Kidney (tissue), 14 donors: Measurements from ENCODE around the gene ADARB2. TPM values are rescaled to one million over a fixed set of nuclear protein-coding genes. Genes with fewer than 3 reads are reported as not detected.
"Not testable (repeated sequence)": the region's sequence is repeated elsewhere in the genome, so short reads cannot be mapped to it uniquely, and the experiment has no call there.

ENCODE experiments used
- DNase-seq, 5 donors: peaks; one replicate each; pipeline ENCODE4 v3.0.0-alpha.2; 2013 to 2020
- FAIRE-seq: peaks from 2 replicates; lab custom pipeline; 2012; peaks lifted over from hg19 to GRCh38; lab: Jason Lieb, UNC
- H3K27ac ChIP-seq, 2 donors: one replicate each; pipeline ENCODE4 v1.7.0; 2013; ENCODE audit warnings: low read depth in 2 of 2, low read length in 2 of 2, inconsistent platforms in 1 of 2
- H3K27me3 ChIP-seq: one replicate; pipeline ENCODE4 v1.7.1; 2013; ENCODE audit warnings: low read length, inconsistent platforms; ENCODE audit not compliant: control insufficient read depth, insufficient read depth
- H3K36me3 ChIP-seq, 3 donors: one replicate each; pipeline versions ENCODE4 v1.7.0 to v1.7.1; 2013; ENCODE audit warnings: low read length in 3 of 3, control low read depth in 1 of 3, inconsistent platforms in 1 of 3; ENCODE audit not compliant: insufficient read depth in 3 of 3, control insufficient read depth in 2 of 3
- H3K4me1 ChIP-seq, 3 donors: one replicate each; pipeline versions ENCODE4 v1.7.0 to v1.7.1; 2013; ENCODE audit warnings: low read length in 3 of 3, inconsistent platforms in 1 of 3, low read depth in 1 of 3; ENCODE audit not compliant: control insufficient read depth in 2 of 3, insufficient read depth in 2 of 3
- H3K4me3 ChIP-seq, 3 donors: one replicate each; pipeline versions ENCODE4 v1.7.0 to v1.8.1; 2013; ENCODE audit warnings: low read length in 3 of 3, control low read depth in 1 of 3, inconsistent platforms in 1 of 3
- H3K9ac ChIP-seq, 3 donors: one replicate each; pipeline versions ENCODE4 v1.7.0 to v1.7.1; 2013; ENCODE audit warnings: low read length in 3 of 3, control low read depth in 1 of 3, inconsistent platforms in 1 of 3
- H3K9me3 ChIP-seq, 3 donors: one replicate each; pipeline versions ENCODE4 v1.7.0 to v1.7.1; 2013; ENCODE audit warnings: low read length in 3 of 3, control low read depth in 1 of 3, inconsistent platforms in 1 of 3; ENCODE audit not compliant: control insufficient read depth in 2 of 3, insufficient read depth in 1 of 3
- intact Hi-C: fragments of 100-400 bp; cut with DNase I; formaldehyde crosslinking; loops from one replicate; pipeline ENCODE4 v1.11.1; 2022
- polyA plus RNA-seq: library from polyadenylated mRNA; stranded (reverse); fragments of 350-450 nt; fragmentation: Illumina TruSeq; extraction: RNeasy Lipid Tissue Mini Kit (QIAGEN cat#74804); gene quantifications from one replicate; pipeline ENCODE4 v1.2.3, GENCODE V29; 2014; ENCODE audit warnings: low read depth, low replicate concordance; ENCODE audit not compliant: insufficient read depth
- total RNA-seq: library from RNA; stranded (reverse); fragmentation: NEBNext Ultra II Directional; extraction: Animal tissue kit (Norgen Biotek cat#: 25700); gene quantifications from one replicate; pipeline ENCODE4 v1.2.1, GENCODE V29; 2021
- TF ChIP-seq, protein P1 (sequence below): IDR thresholded peaks from 3 replicates; pipeline ENCODE4 v1.5.1; 2012; ENCODE audit warnings: mild to moderate bottlenecking, moderate library complexity, borderline replicate concordance; ENCODE audit not compliant: insufficient read depth; ENCODE audit errors: extremely low read depth
- donor health status: control.
- donor health status: control.
- donor health status: control.
- donor health status: control.
- donor health status: control.
- donor health status: DM: yes; HTN: yes; CAD: no.
- donor health status: Normal renal cell carcinoma (clear cell type).

ADARB2 gene
- total and polyA plus RNA-seq, 2 donors from 2014 or later: 1.0 to 1.3 TPM

GRCh38 chr10:1354809-1355710 is 382.3 kb downstream of the ADARB2 start:
- H3K36me3 ChIP-seq: no peaks in the 10 kb centered on the region
- H3K27me3 ChIP-seq: no peaks in the 10 kb centered on the region
- intact Hi-C loops: no loop called here
- H3K4me1 ChIP-seq: no peaks in the 10 kb centered on the region
- TF ChIP-seq, protein P1, sequence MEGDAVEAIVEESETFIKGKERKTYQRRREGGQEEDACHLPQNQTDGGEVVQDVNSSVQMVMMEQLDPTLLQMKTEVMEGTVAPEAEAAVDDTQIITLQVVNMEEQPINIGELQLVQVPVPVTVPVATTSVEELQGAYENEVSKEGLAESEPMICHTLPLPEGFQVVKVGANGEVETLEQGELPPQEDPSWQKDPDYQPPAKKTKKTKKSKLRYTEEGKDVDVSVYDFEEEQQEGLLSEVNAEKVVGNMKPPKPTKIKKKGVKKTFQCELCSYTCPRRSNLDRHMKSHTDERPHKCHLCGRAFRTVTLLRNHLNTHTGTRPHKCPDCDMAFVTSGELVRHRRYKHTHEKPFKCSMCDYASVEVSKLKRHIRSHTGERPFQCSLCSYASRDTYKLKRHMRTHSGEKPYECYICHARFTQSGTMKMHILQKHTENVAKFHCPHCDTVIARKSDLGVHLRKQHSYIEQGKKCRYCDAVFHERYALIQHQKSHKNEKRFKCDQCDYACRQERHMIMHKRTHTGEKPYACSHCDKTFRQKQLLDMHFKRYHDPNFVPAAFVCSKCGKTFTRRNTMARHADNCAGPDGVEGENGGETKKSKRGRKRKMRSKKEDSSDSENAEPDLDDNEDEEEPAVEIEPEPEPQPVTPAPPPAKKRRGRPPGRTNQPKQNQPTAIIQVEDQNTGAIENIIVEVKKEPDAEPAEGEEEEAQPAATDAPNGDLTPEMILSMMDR: no peak
- peak in 1 of 5 donors; percentile 42 for DNase-seq
- H3K9ac ChIP-seq: no peak overlapping the region
- FAIRE-seq: no peak
- no peak overlapping the region for H3K4me3 ChIP-seq
- H3K9me3 ChIP-seq: no peaks in the 10 kb centered on the region
- H3K27ac ChIP-seq: no peak overlapping the region

- FAIRE-seq, DNase-seq, H3K27ac ChIP-seq, H3K4me1 ChIP-seq, H3K27me3 ChIP-seq, H3K9me3 ChIP-seq, H3K9ac ChIP-seq, H3K36me3 ChIP-seq, intact Hi-C loops, H3K4me3 ChIP-seq: not testable (repeated sequence)
Observed at GRCh38 chr10:1352296-1352695, 385.0 kb downstream of the ADARB2 start.

DNA sequence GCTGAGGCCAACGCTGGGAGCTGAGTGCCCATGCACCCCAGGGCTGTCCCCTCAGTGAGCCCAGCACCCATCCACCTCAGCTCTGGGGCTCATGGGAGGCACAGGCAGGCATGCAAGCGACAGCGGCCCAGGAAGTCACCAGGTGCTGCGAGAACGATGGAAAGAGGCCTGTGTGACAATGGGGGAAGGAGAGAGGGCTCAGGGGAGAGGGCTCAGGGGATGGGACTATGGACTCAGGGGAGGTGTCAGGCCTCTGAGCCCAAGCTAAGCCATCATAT is 388.6 kb downstream of the ADARB2 start:
- Histone ChIP-seq H3K9me3 (no peaks in the 10 kb centered on the region), H3K27me3 (no peaks in the 10 kb centered on the region), H3K36me3 (no peaks in the 10 kb centered on the region), H3K9ac (no peak overlapping the region), H3K4me1 (no peaks in the 10 kb centered on the region), H3K4me3 (no peak overlapping the region), H3K27ac (no peak overlapping the region)
- FAIRE-seq (no peak), DNase-seq (no peak)
- intact Hi-C loops: no loop called here
- TF ChIP-seq, protein P1: no peak

GRCh38 chr10:1347962-1348772 is 389.2 kb downstream of the ADARB2 start:
- FAIRE-seq: no peak
- Histone ChIP-seq H3K27ac (no peak overlapping the region), H3K4me3 (no peak overlapping the region), H3K9me3 (no peaks in the 10 kb centered on the region), H3K9ac (no peak overlapping the region), H3K4me1 (no peaks in the 10 kb centered on the region), H3K36me3 (no peaks in the 10 kb centered on the region), H3K27me3 (no peaks in the 10 kb centered on the region)
- no peak for DNase-seq
- TF ChIP-seq, protein P1: no peak
- intact Hi-C loops: no loop called here
